Activated CD4-positive, alpha-beta T cell treated with anti-CD3 and anti-CD28 coated beads for 36 hours (primary cell): ENCODE data around the gene PCDHB9. TPM values are rescaled to one million over a fixed set of nuclear protein-coding genes. Genes with fewer than 3 reads are reported as not detected.
"Not testable (repeated sequence)": the region's sequence is repeated elsewhere in the genome, so short reads cannot be mapped to it uniquely, and the experiment has no call there.

ENCODE experiments used
- ATAC-seq: fragments of 200-7000 bp; cut with Tn5 transposase; one replicate; pipeline ENCODE4 v1.10.0; 2021; ENCODE audit warnings: mild to moderate bottlenecking, moderate library complexity
- CTCF ChIA-PET: fragments of 350-600 bp; sonication (Branson Sonifier 250); formaldehyde crosslinking; loops from one replicate; lab custom pipeline; 2021; ENCODE audit warnings: antibody characterized with exemption; lab: Charles Lee
- POLR2A ChIA-PET: fragments of 350-600 bp; sonication (Branson Sonifier 250); formaldehyde crosslinking; loops from one replicate; lab custom pipeline; 2021; ENCODE audit warnings: antibody characterized with exemption, inconsistent platforms; lab: Charles Lee
- DNase-seq: peaks from one replicate; pipeline ENCODE4 v3.0.0-alpha.2; 2020
- H3K27ac Mint-ChIP-seq: one replicate; pipeline ENCODE4 v1.8.0; 2021; ENCODE audit warnings: mixed read lengths
- H3K27me3 Mint-ChIP-seq: one replicate; pipeline ENCODE4 v1.8.0; 2021; ENCODE audit warnings: mixed read lengths
- H3K36me3 Mint-ChIP-seq: one replicate; pipeline ENCODE4 v1.8.0; 2021; ENCODE audit warnings: low read depth, mixed read lengths
- H3K4me1 Mint-ChIP-seq: one replicate; pipeline ENCODE4 v1.8.0; 2021; ENCODE audit warnings: mixed read lengths
- H3K4me3 Mint-ChIP-seq: one replicate; pipeline ENCODE4 v1.8.0; 2021; ENCODE audit warnings: mild to moderate bottlenecking, moderate library complexity, mixed read lengths
- H3K9me3 Mint-ChIP-seq: one replicate; pipeline ENCODE4 v1.8.0; 2021; ENCODE audit warnings: low read depth, mixed read lengths
- intact Hi-C, 2 experiments: fragments of 100-400 bp; cut with DNase I in 1 of 2; cut with micrococcal nuclease in 1 of 2; formaldehyde crosslinking; loops; one replicate each; pipeline versions ENCODE4 v1.14.2 to v1.15.1; 2022 to 2024; cut with DNase I, micrococcal nuclease
- total RNA-seq, 2 experiments: library from RNA; stranded (reverse); gene quantifications; one replicate each; pipeline ENCODE4 v1.2.3, GENCODE V29; 2021

The PCDHB9 gene
- total RNA-seq, 2 experiments from 2014 or later, result not detected

- peaks cover 2% of the 10 kb centered on the region for H3K36me3 Mint-ChIP-seq
- CTCF ChIA-PET, result interaction anchor here (0.6 kb wide), 1 partner anchor 15 kb away, joined by 3 read pairs; no protein-coding TSS in a partner anchor
Measured at GRCh38 chr5:141172381-141173204, 14.4 kb upstream of the PCDHB9 start, which contains the start of gene PCDHB7. Gene PCDHB7 (plus strand): TSS chr5:141172644. CDS start chr5:141172836, 192 bp downstream.

GRCh38 chr5:141174291-141175104 is 12.5 kb upstream of the PCDHB9 start:
- H3K4me1 Mint-ChIP-seq, H3K36me3 Mint-ChIP-seq, intact Hi-C loops, H3K4me3 Mint-ChIP-seq, DNase-seq, POLR2A ChIA-PET, H3K27ac Mint-ChIP-seq, CTCF ChIA-PET, ATAC-seq: not testable (repeated sequence)
- Mint-ChIP-seq H3K9me3 (peaks cover 12% of the 10 kb centered on the region), H3K27me3 (peaks cover 27% of the 10 kb centered on the region)

More at GRCh38 chr5:141172381-141173204, 14.4 kb upstream of the PCDHB9 start, which contains the start of gene PCDHB7:
- Mint-ChIP-seq H3K4me1 (no peaks in the 10 kb centered on the region), H3K4me3 (no peak within 1 kb of the TSS), H3K9me3 (peaks cover 12% of the 10 kb centered on the region), H3K27ac (no peak within 1 kb of the TSS), H3K27me3 (peaks cover 36% of the 10 kb centered on the region)
- ATAC-seq (no peak), DNase-seq (peak; percentile 50)
- intact Hi-C loops, result no loop called here
- POLR2A ChIA-PET, result no interaction called here

GRCh38 chr5:141175933-141176332 is 11.0 kb upstream of the PCDHB9 start:
- no peak overlapping the region for H3K27ac Mint-ChIP-seq
- peaks cover 25% of the 10 kb centered on the region for H3K27me3 Mint-ChIP-seq
- H3K4me3 Mint-ChIP-seq, result no peak overlapping the region
- peaks cover 13% of the 10 kb centered on the region for H3K9me3 Mint-ChIP-seq
- DNase-seq (no peak), ATAC-seq (no peak)
- no peaks in the 10 kb centered on the region for H3K4me1 Mint-ChIP-seq
- CTCF ChIA-PET, result no interaction called here
- intact Hi-C loops, result no loop called here
- POLR2A ChIA-PET, result no interaction called here
- peaks cover 5% of the 10 kb centered on the region for H3K36me3 Mint-ChIP-seq

GRCh38 chr5:141177577-141178191 is 9.3 kb upstream of the PCDHB9 start, which contains the start of gene PCDHB8:
Gene PCDHB8 (plus strand): TSS chr5:141177790. CDS start chr5:141178035, 245 bp downstream.
- intact Hi-C loops, DNase-seq, H3K4me1 Mint-ChIP-seq, H3K4me3 Mint-ChIP-seq, H3K27ac Mint-ChIP-seq, ATAC-seq, POLR2A ChIA-PET: not testable (repeated sequence)
- CTCF ChIA-PET, result interaction anchor here (0.9 to 1.4 kb wide), 4 partner anchors 15 to 219 kb away, joined by 3 to 6 read pairs (median 4); partner anchors contain the start of genes PCDHB10 and PCDHB13
- H3K27me3 Mint-ChIP-seq, result peaks cover 32% of the 10 kb centered on the region
- H3K9me3 Mint-ChIP-seq, result peaks cover 18% of the 10 kb centered on the region
- peaks cover 11% of the 10 kb centered on the region for H3K36me3 Mint-ChIP-seq

- ATAC-seq, CTCF ChIA-PET, H3K27ac Mint-ChIP-seq, POLR2A ChIA-PET, intact Hi-C loops, H3K4me3 Mint-ChIP-seq, H3K4me1 Mint-ChIP-seq, DNase-seq: not testable (repeated sequence)
- Mint-ChIP-seq H3K27me3 (peaks cover 31% of the 10 kb centered on the region), H3K36me3 (peaks cover 16% of the 10 kb centered on the region), H3K9me3 (peaks cover 18% of the 10 kb centered on the region)
Measured at GRCh38 chr5:141179371-141179770, 7.6 kb upstream of the PCDHB9 start.

- POLR2A ChIA-PET, ATAC-seq, H3K4me1 Mint-ChIP-seq, DNase-seq, intact Hi-C loops, H3K27ac Mint-ChIP-seq, H3K4me3 Mint-ChIP-seq, CTCF ChIA-PET: not testable (repeated sequence)
- H3K27me3 Mint-ChIP-seq, result peaks cover 35% of the 10 kb centered on the region
- H3K36me3 Mint-ChIP-seq, result peaks cover 18% of the 10 kb centered on the region
- peaks cover 21% of the 10 kb centered on the region for H3K9me3 Mint-ChIP-seq
Measured at GRCh38 chr5:141179876-141180275, 7.1 kb upstream of the PCDHB9 start.

GRCh38 chr5:141180313-141180712 is 6.6 kb upstream of the PCDHB9 start:
- Mint-ChIP-seq H3K4me3 (no peak overlapping the region), H3K27ac (no peak overlapping the region), H3K36me3 (peaks cover 18% of the 10 kb centered on the region), H3K4me1 (no peaks in the 10 kb centered on the region), H3K9me3 (peaks cover 19% of the 10 kb centered on the region), H3K27me3 (peaks cover 36% of the 10 kb centered on the region)
- POLR2A ChIA-PET, result no interaction called here
- no peak for DNase-seq
- ATAC-seq, result no peak
- intact Hi-C loops, result no loop called here
- CTCF ChIA-PET, result interaction anchor here (0.5 kb wide), 1 partner anchor 21 kb away, joined by 6 read pairs; no protein-coding TSS in a partner anchor

GRCh38 chr5:141182248-141182647 is 4.7 kb upstream of the PCDHB9 start, which contains the start of gene PCDHB16:
Gene PCDHB16 (plus strand): TSS chr5:141182387. CDS start chr5:141182560, 173 bp downstream.
- H3K27ac Mint-ChIP-seq, result no peak within 1 kb of the TSS
- CTCF ChIA-PET, result interaction anchor here (0.7 to 1.0 kb wide), 2 partner anchors 142 to 239 kb away, joined by 3 read pairs; no protein-coding TSS in a partner anchor
- intact Hi-C loops, result no loop called here
- H3K27me3 Mint-ChIP-seq, result peaks cover 44% of the 10 kb centered on the region
- H3K36me3 Mint-ChIP-seq, result peaks cover 18% of the 10 kb centered on the region
- H3K4me3 Mint-ChIP-seq, result no peak within 1 kb of the TSS
- peak; percentile 30 for DNase-seq
- peaks cover 25% of the 10 kb centered on the region for H3K9me3 Mint-ChIP-seq
- peaks cover 4% of the 10 kb centered on the region for H3K4me1 Mint-ChIP-seq
- POLR2A ChIA-PET, result no interaction called here
- ATAC-seq, result no peak

- Mint-ChIP-seq H3K9me3 (peaks cover 30% of the 10 kb centered on the region), H3K36me3 (peaks cover 22% of the 10 kb centered on the region), H3K27me3 (peaks cover 53% of the 10 kb centered on the region)
- CTCF ChIA-PET, result interaction anchor here (0.6 kb wide), 1 partner anchor 160 kb away, joined by 3 read pairs; the partner anchor contains the start of gene PCDHGA3
- ATAC-seq, H3K4me1 Mint-ChIP-seq, intact Hi-C loops, DNase-seq, H3K27ac Mint-ChIP-seq, POLR2A ChIA-PET, H3K4me3 Mint-ChIP-seq: not testable (repeated sequence)
Measured at GRCh38 chr5:141184117-141184855, 2.7 kb upstream of the PCDHB9 start.

- H3K4me1 Mint-ChIP-seq, CTCF ChIA-PET, H3K4me3 Mint-ChIP-seq, POLR2A ChIA-PET, H3K27ac Mint-ChIP-seq, DNase-seq, ATAC-seq, intact Hi-C loops: not testable (repeated sequence)
- peaks cover 22% of the 10 kb centered on the region for H3K9me3 Mint-ChIP-seq
- peaks cover 18% of the 10 kb centered on the region for H3K36me3 Mint-ChIP-seq
- H3K27me3 Mint-ChIP-seq, result peaks cover 51% of the 10 kb centered on the region
Measured at GRCh38 chr5:141188682-141189081, 1.7 kb downstream of the PCDHB9 start.
